NCI-H128 (cell line): ENCODE results near the gene CUX1.

Experiments
- DNase-seq: peaks from one replicate; lab custom pipeline; 2025; ENCODE audit not compliant: unreplicated experiment; lab: John Stamatoyannopoulos, UW

CUX1 gene

DNA sequence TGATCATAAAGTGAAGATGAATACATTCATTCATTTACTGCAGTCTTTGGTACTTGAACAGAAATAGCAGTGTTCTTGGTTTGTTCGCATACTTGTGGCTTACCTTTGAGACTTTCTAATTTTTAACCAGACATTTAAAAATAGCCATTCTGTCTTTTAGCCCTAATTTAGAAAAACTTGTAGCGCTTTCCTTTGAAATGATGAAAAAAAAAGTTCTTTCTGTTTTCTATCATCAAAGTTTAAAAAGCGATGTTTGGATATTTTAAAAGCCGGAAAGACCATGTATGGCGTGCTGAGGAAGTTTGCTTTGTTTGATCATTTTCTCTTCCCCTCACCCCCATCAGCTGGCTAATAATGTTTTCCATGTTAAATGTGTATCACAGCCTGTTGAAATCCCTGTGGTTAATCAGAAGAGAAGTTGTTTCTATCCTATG, 116.3 kb downstream of the CUX1 start:
- DNase-seq, result no peak

DNA sequence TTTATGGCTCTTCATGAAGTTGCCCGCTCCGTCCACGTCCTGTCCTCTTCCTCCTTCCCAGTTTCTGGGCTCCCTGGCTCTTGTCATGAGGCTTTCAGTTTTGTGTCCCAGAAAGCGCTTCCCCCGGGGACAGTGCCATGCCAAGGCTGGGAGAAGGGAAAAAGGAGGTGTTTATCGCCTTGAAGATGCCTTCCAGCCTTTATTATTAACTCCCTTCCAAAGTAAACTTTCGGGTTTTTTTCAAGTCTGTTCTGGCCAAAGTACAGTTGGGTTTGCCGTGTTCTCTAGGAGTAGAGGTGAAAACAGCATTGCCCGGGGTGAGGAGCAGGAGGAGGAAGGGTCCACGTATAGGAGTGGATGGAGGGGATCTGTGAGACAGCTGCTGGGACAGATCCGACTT, 117.2 kb downstream of the CUX1 start:
- no peak for DNase-seq

DNA sequence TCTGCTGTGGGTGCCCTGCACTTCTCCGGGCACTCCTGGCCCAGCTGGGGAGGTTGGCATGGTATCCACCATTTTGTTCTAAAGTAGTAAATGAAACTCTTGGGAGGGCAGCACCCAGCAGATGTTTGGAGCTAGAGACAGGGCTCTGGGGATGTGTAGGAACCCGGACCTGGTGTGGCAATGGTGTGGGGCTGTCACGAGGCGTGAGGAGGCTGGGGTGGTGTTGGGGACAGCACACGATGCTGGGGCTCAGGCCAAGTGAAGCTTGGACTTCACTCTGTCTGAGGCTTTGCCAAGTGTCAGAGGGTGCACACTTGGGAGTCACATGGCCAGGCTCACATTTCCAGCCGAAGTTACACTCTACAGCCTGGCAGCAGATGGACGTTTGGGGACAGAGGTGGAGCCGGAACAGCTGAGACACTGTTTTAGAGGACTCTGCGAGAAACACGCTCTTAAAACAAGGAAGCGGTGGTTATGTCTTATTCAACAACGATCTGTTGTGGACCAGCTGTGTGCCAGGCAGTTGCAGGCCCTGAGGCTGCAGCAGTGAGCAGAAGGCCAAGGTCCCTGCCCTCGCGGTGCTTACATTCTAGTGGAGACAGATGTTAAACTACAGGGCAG, 118.2 kb downstream of the CUX1 start:
- DNase-seq, result no peak

DNA sequence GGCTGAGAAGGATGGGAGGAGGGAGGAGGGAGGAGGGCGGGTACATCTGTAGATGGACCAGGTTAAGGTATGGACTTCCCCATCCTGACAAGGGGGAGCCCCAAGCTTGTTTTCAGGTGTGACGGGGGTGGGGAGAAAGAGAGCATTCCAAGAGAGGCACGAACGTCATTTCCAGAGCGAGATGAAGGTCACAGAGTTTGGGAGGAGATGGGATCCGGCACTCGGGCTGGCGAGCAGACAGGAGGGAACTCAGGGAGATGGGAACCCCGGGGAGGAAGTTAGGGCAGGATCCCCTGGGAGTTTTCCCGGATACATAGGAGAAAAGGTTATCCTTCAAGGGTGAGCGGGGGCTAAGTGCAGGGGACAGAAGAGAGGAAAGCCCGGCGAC, 118.8 kb downstream of the CUX1 start:
- no peak for DNase-seq

DNA sequence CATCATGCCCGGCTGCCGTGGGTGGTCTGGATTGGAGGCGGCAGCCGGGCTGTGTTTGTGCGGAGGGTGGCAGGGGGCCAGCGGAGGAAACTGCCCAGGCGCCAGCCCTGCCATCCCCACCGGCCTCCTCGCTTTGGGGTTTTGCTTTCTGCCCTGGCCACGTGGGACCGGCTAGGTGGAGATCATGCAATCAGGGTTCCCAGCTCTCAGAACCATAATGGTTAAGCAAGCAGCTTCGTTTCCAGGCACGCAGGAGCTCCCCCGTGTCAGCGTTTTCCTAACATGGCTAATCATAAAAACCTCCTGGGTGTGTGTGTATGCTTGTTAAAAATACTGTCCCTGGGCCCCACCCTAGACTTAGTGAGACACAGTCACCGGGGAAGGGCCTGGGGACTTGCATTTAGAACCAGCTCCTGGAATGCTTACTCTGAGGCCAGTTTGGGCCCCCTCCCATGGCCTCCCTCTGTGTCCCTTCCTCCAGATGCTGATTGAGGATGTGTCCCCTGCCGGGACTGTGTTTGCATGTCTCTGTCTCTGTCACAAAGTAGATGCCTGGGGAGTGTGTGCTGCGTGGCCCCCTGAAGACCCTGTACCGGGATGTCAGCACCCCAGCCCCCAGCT, 119.3 kb downstream of the CUX1 start:
- DNase-seq, result no peak

DNA sequence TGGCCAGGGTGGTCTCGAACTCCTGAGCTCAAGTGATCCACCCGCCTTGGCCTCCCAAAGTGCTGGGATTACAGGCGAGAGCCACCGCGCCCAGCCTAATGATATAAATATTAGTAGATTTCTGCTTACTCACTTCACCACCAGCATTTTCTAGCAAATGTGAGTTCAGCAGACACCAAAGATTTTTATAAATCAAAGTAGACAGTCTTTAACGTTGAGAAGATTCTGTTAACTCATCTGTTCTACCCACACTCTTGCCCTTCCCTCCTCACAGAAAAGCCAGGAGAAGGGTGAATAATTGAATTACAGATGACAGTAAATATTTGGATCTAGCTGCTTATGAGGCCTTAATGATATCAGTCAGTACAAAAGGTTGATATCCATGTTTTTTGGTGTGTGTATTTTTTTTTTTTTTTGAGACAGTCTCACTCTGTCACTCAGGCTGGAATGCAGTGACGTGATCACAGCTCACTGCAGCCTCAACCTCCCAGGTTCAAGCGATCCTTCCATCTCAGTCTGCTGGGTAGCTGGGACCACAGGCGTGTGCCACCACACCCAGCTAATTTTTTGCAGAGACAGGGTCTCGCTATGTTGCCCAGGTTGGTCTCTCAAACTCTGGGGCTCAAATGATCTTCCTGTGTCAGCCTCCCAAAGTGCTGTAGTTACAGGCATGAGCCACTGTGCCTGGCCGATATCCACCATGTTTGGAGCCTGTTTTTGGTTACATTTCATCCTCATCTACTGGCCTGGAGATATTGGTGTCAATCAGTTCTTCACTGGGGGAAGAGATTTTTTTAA, 120.5 kb downstream of the CUX1 start:
- DNase-seq, result no peak

DNA sequence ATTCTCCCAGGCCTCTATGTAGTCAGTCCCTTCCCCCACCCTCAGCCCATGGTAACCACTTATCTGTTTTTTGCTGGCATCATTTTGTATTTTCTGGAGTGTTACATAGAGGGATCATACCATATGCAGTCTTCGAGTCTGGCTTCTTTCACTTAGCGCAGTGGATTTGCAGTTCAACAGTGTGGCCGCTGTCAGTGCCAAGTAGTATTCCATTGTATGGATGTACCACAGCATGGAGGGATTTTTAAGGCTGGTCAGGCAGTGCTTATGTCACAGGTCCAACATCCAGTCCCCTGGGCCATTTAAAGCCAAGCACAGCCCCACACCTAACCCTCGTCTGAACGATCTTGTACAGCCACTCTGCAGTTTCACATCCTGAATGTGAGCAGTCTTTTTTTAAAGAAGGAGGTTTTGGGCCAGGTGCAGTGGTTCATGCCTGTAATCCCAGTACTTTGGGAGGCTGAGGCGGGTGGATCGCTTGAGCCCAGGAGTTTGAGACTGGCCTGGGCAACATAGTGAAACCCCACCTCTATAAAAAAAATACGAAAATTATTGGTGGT, 121.8 kb downstream of the CUX1 start:
- no peak for DNase-seq

DNA sequence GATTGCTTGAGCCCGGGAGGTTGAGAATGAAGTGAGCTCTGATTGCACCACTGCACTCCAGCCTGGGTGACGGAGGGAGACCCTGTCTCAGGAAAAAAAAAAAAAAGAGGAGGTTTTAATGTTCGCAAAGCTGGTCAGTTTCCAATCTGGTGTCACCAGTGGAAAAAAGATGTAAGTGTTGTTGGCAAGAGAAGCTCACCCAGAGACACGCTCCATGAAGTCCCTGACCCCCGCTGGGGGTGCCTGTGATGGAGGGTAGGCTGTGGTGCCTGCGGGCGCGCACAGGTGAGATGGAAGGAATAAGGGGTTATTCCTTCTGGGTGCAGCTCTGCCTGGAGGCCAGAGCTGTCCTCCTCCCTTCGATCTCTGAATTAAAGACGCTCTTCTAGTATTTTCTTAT, 122.7 kb downstream of the CUX1 start:
- DNase-seq, result no peak

DNA sequence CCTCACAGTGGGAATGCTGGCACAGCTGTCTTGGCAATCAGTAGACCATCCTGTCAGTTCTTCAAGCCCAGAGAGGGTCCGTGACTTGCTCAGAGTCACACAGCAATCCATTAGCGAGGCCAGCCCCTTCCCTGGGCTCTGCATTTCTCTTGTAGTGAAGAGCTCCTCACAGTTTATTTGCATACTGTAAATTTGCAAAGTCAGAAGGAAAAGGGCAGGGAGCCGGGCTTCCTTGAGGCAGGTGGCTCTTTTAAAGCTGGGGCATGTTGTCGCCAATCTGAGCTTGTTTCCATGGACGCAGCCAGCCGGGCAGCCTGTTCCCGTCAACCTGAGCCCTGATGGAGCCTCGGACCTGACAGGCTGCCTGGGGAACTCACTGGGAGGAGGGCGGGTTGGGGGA, 123.4 kb downstream of the CUX1 start:
- no peak for DNase-seq

DNA sequence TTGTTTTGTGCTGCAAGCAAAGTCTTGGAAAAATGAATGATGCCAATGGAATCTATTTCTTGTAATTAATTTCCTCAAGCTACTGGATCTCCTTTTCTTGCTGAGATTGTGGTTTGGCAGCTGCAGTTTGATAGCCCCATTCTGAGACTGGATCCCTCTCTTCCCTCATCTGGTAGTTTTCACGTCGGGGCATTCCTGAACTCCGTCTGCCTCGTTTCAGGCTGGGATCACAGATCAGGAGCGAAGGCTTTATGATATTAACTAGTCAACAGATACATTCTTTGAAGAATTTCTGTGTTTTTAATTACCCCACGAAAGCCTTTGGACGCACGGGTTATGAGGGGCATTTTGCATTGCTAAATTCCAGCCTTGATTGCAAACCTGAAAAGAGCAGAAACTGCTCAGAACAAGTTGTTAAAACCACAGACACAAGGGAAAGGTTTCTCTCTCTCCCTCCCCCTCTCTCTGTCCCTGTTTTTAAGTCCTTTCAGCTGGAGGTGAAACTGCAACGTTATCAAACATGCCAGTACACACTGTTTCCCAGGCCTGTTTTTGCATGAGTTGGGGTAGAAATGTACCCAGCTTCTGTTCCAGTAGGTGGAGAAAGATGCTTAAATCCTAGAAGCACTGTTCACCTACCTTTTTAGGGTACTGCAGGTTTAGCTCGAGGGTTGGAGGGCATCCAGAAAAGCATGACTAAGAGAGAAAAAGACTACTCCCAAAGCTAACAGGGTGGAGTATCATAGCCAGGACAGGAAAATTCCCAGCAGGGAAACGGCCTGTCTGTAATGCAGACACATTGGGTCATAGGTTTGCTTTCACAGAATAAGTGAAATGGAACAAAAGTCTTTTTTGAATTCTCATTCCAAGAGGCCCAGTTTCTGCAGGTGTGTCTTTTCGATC, 124.3 kb downstream of the CUX1 start:
- DNase-seq, result no peak

DNA sequence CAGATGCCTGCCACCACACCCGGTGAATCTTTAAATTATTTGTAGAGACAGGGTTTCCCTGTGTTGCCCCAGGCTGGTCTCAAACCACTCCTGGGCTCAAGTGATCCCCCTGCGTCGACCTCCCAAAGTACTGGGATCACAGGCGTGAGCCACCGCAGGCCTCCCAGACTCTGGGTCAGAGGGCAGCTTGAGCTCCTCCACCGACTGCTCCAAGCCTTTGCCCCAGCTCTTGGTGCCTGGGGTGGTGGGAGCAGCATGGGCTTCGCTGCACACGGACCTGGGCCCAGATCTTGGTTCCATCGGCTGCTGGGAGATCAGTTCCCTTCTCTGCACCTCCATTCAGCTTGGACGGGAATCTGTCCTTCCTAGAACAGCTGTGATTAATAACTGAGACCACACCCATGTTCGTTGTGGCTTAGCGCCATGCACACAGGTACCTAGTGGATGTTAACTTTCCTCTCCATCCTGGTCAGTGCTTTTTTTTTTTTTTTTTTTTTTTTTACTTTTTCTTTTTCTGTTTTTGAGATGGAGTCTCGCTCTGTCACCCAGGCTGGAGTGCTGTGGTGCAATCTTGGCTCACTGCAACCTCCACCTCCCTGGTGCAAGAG, 125.3 kb downstream of the CUX1 start:
- no peak for DNase-seq

DNA sequence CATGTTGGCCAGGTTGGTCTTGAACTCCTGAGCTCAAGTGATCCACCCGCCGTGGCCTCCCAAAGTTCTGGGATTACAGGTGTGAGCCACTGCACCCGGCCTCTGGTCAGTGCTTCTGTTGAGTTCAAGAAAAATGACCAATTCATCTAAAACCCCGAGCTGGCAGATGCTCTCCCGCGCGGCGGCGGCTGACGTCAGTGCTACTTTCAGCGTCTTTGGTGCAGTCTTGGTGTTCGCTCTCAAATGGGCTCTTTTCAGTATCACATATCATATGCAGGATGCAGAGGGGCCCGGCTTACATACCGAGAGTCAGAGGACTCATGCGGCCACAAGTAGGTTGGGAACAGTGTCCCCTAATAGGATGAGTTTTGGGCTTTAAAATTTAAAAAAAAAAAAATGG, 125.9 kb downstream of the CUX1 start:
- DNase-seq, result no peak

DNA sequence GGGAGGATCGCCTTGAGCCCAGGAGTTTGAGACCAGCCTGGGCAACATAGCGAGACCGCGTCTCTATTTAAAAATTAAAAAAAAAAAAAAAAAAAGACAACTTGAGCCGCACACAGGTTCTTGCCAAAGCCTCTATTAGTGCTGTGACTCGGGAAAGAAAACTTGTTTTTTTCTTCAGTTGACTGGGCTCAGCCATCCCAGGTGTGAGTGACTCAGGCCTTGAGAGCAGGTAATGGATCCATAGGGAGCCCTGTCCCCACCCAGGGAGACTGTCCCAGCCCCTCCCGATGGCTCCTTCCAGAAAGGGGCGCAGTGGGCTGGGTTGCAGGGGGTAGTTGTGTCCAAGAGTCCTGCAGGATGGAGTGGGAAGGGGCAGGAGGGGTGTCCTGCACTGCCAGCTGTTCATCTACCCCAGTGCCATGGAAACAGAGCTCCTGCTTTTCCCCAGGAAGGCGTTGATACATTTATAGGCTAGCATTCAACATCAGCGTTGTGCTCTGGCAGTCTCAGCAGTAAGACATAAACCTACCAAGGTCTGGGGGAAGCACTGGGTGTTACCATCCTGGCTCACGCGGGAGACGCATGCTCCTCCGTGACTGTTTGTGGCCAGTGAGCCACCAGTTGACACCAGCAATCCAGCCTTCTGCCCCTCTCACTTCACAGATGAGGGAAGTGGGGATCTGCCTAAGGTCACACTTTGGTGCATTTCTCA, 126.6 kb downstream of the CUX1 start:
- no peak for DNase-seq

DNA sequence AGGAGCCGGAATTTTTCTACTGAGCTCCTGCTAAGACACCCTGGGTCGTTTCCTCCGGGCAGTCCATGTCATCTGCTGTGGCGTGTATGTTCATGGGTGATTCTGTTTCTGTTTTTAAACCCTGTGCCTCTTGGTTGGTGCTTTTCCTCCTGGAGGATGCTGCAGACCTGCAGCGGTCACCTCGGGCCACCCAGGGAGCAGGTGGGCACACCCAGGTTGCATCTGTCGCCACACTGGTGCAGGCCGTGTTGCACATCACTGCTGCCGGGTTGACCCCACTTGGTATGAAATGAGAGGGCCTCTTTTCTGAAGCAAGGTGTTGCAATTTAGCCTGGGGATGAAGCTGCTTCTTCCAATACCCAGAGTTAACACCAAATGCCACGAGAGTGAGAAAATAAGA, 127.2 kb downstream of the CUX1 start:
- DNase-seq, result no peak

DNA sequence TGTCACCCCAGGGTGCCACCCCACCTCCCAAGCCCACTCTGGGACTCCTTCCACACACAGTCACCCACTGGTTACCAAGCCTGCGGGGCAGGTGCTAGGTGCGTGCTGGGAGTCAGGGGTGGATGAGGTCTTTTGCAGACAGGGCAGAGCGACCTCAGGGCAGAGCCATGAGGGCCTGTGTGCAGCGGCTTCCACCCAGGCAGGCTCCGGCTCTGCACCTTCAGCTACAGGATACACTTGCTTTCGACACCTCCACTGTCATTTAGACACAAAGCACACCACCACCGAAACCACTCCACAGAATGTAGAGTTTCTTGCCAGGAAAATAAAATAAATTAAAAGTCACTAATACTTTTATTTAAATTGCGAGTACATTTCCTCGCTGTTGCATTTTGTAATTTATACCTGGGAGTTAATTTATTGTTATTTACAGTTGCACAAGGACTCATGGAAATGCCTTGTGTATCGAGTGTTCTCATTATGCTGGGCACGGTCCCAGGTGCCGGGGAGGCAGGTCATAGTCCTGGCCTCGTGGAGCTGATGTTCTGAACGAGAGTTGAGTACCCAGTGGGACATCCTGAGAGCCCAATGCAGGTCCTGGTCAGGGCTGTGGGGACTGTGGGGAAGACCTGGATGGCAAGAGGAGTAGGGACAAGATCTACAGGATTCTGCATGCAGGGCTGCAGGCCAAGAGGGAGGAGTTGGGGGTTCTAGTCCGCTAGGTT, 127.8 kb downstream of the CUX1 start:
- DNase-seq, result no peak

DNA sequence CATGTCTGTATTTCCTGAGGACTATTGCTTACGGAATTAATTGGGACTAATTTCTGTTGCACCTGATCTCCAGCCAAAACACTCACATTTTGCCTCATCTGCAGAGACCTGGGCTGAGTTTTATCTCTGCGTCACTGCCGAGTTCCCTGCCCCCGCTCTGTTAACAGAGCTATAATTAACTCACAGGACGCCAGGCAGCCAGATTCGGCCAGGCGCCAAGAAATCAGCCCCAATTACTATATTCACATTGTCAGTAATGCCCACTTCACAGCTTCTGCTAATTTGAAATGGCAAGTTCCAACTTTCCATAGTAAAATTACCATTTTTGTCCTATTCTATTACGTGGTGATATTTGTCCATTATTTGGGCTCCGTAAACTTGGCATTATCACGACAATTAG, 130.5 kb downstream of the CUX1 start:
- no peak for DNase-seq

DNA sequence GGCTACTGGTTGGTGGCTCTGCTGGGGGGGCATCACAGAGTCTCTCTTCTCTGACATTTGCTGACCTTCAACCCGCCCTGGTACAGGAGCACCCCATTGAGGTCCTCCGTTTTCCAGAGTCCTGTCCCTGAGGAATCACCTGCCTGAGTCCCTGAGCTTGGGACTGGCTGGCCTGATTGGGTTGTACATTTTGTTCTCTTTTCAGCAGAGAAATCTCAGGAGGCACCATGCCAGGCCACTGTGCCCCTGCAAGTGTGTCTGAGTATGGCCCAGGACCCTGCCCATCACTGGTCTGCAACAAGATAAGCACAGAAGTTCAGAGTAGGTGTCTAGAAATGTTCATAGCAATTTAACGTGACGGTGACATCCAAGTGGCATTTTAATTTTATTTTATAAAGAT, 131.2 kb downstream of the CUX1 start:
- DNase-seq, result no peak

DNA sequence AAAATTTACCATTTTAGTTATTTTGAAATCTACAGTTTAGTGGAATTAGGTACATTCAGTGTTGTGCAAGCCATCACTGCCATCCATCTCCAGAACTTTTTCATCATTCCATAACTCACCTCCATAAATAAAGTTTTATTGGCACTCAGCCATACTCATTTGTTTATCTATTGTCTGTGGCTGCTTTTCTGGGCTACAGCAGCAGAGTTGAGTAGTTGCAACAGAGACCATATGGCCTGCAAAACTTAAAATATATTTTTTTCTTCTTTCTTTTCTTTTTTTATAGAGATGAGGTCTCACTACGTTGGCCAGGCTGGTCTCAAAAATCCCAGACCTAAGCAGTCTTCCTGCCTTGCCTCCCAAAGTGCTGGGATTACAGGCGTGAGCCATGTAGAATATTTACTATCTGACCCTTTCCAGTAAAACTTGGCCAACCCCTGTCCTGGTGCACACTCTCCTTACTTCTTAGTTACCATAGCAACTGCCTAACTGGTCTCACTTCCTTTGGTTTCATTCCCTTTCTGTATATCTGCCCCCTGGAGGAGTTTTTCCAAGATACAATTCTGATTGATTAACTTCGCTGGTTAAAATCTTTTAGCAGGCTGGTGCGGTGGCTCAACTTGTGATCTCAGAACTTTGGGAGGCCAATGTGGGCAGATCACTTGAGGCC, 133.2 kb downstream of the CUX1 start:
- DNase-seq, result no peak

DNA sequence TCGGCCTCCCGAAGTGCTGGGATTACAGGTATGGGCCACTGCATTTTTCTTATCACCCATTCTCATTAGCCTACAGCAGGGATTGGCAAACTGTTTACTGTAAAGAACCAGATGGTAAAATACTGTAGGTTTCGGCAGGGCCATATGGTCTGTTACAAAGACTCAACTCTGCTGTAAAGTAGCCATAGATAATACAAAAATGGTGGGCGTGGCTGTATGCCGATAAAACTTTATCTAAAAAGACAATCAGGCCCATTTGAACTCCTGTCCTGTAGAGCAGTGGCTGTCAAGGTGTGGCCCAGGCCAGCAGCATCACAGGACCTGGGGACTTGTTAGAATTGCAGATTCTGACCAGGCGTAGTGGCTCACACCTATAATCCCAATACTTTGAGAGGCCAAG, 134.3 kb downstream of the CUX1 start:
- no peak for DNase-seq
